Measurements from ENCODE around the gene HDAC2. TPM values are rescaled to one million over a fixed set of nuclear protein-coding genes. Genes with fewer than 3 reads are reported as not detected.

HDAC2 gene
- total and polyA plus RNA-seq, 5 donors = 44.4 to 51.6 (median 48.8) TPM

GRCh38 chr6:113976806-113977205 lies 5.9 kb upstream of the HDAC2 start:
- H3K27me3 ChIP-seq (ENCODE audit: control insufficient read depth, insufficient read depth) = no peaks in the 10 kb centered on the region
- intact Hi-C loops (cut with DNase I) = no loop called here
- DNase-seq (no peak), ATAC-seq (no peak)
- no peaks in the 10 kb centered on the region for H3K9me3 ChIP-seq (ENCODE audit: control insufficient read depth, low read length)
- H3K4me1 ChIP-seq (ENCODE audit: control insufficient read depth, insufficient read depth, low read length) = no peaks in the 10 kb centered on the region
- 94% methylated on average over 2 of the region's 2 CpGs for WGBS
- H3K27ac ChIP-seq (ENCODE audit: low read length) = no peak overlapping the region
- no peak overlapping the region for H3K4me3 ChIP-seq (ENCODE audit: low read length)

GRCh38 chr6:113971741-113972140 lies 793 bp upstream of the HDAC2 start:
- no peaks in the 10 kb centered on the region for H3K27me3 ChIP-seq (ENCODE audit: control insufficient read depth, insufficient read depth)
- no peaks in the 10 kb centered on the region for H3K9me3 ChIP-seq (ENCODE audit: control insufficient read depth, low read length)
- H3K4me3 ChIP-seq (ENCODE audit: low read length) = peak overlapping the region; percentile 64
- intact Hi-C loops (cut with DNase I) = no loop called here
- H3K4me1 ChIP-seq (ENCODE audit: control insufficient read depth, insufficient read depth, low read length) = peaks cover 2% of the 10 kb centered on the region
- no peak overlapping the region for H3K27ac ChIP-seq (ENCODE audit: low read length)
- DNase-seq (no peak), ATAC-seq (no peak)
- WGBS = 71% methylated on average over 2 of the region's 2 CpGs

DNA sequence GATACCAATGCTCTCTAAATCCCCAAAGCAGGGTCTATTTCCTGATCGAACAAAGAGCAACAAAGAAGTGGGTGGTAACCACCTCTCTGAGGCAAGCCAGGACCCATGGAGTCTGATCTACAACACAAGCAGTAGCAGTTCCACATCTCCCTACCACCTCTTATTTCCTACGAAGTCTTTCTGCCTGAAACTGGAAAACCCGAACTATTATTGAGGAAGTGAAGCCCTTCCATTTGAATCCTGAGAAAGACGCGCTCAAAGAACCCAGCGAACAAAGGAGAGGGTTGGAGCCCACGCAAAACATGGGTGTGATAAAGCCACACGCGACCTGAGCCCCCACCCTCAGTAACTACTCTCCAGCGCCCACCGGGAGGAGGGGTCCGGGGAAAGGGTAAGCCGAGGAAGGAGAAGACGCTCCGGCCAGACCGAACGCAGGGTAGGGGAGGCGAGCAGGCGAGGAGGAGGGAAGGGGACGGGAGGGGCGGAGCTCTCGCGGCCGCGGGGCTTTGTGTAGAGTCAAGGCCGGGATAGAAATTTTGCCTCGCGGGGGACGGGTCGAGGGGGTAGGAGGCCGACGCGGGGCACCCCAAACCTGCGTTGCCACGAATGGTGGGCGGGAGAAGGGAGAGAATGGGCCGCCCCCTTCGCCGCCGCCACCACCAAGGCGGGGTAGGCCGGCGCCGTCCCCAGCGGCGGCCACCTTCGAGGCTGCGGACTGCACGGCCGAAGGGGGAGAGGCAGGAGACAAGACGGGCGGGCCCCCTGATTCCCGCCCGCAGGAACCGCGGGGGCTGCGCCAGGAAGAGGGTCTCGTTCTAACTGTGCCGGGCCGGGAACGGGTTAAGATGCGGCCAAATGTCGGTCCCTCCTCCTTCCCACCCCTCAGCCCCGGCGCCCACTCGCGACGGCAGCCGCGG lies 802 bp downstream of the HDAC2 start:
- DNase-seq (peak; percentile 55 to 83 (median 81)), ATAC-seq (peak; percentile 63 to 65)
- under 1% methylated on average over 69 of the region's 70 CpGs for WGBS
- no peaks in the 10 kb centered on the region for H3K27me3 ChIP-seq (ENCODE audit: control insufficient read depth, insufficient read depth)
- peak overlapping the region; percentile 88 for H3K27ac ChIP-seq (ENCODE audit: low read length)
- intact Hi-C loops (cut with DNase I) = no loop called here
- H3K4me3 ChIP-seq (ENCODE audit: low read length) = peak overlapping the region; percentile 64
- H3K9me3 ChIP-seq (ENCODE audit: control insufficient read depth, low read length) = no peaks in the 10 kb centered on the region
- peaks cover 2% of the 10 kb centered on the region for H3K4me1 ChIP-seq (ENCODE audit: control insufficient read depth, insufficient read depth, low read length)

DNA sequence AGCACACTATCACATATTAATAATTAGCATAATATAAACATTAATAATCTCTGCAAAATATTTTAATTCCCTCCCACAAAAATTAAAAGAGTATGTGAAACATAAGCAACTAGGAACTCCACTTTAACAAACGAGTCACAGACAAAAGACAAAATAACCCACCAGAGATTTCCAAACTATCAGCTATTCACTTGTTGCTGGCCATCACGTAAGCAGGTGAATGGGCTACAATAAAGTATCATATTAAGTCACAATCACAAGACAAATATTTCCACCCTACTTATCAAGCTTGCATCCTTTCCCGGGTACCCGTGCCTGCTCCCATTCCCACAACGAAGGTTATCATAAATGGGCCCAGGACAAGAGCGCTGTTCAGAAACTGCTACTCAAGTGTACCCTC lies 2.5 kb downstream of the HDAC2 start:
- DNase-seq (no peak), ATAC-seq (no peak)
- Histone ChIP-seq H3K9me3 (ENCODE audit: control insufficient read depth, low read length) (no peaks in the 10 kb centered on the region), H3K4me3 (ENCODE audit: low read length) (no peak overlapping the region), H3K4me1 (ENCODE audit: control insufficient read depth, insufficient read depth, low read length) (peaks cover 2% of the 10 kb centered on the region), H3K27me3 (ENCODE audit: control insufficient read depth, insufficient read depth) (no peaks in the 10 kb centered on the region), H3K27ac (ENCODE audit: low read length) (no peak overlapping the region)
- intact Hi-C loops (cut with DNase I) = no loop called here
- WGBS = 37% methylated on average over 6 of the region's 6 CpGs

GRCh38 chr6:113967777-113968176 lies 3.2 kb downstream of the HDAC2 start:
- WGBS = 47% methylated on average over 3 of the region's 3 CpGs
- H3K27ac ChIP-seq (ENCODE audit: low read length) = no peak overlapping the region
- H3K4me3 ChIP-seq (ENCODE audit: low read length) = no peak overlapping the region
- intact Hi-C loops (cut with DNase I) = no loop called here
- no peak for DNase-seq
- H3K9me3 ChIP-seq (ENCODE audit: control insufficient read depth, low read length) = no peaks in the 10 kb centered on the region
- no peak for ATAC-seq
- H3K27me3 ChIP-seq (ENCODE audit: control insufficient read depth, insufficient read depth) = no peaks in the 10 kb centered on the region
- peaks cover 2% of the 10 kb centered on the region for H3K4me1 ChIP-seq (ENCODE audit: control insufficient read depth, insufficient read depth, low read length)

- intact Hi-C loops (cut with DNase I) = no loop called here
- H3K4me1 ChIP-seq (ENCODE audit: control insufficient read depth, insufficient read depth, low read length) = no peaks in the 10 kb centered on the region
- no peaks in the 10 kb centered on the region for H3K27me3 ChIP-seq (ENCODE audit: control insufficient read depth, insufficient read depth)
- ATAC-seq = no peak
- H3K9me3 ChIP-seq (ENCODE audit: control insufficient read depth, low read length) = no peaks in the 10 kb centered on the region
- DNase-seq = no peak
- no peak overlapping the region for H3K27ac ChIP-seq (ENCODE audit: low read length)
- 53% methylated on average over 2 of the region's 2 CpGs for WGBS
- no peak overlapping the region for H3K4me3 ChIP-seq (ENCODE audit: low read length)
These were observed 10.2 kb downstream of the HDAC2 start for GRCh38 chr6:113960795-113961194.

GRCh38 chr6:113959235-113959634 lies 11.7 kb downstream of the HDAC2 start:
- Histone ChIP-seq H3K9me3 (ENCODE audit: control insufficient read depth, low read length) (no peaks in the 10 kb centered on the region), H3K27me3 (ENCODE audit: control insufficient read depth, insufficient read depth) (no peaks in the 10 kb centered on the region), H3K4me3 (ENCODE audit: low read length) (no peak overlapping the region), H3K4me1 (ENCODE audit: control insufficient read depth, insufficient read depth, low read length) (no peaks in the 10 kb centered on the region), H3K27ac (ENCODE audit: low read length) (no peak overlapping the region)
- ATAC-seq = no peak
- DNase-seq = no peak
- intact Hi-C loops (cut with DNase I) = no loop called here
- WGBS = 32% methylated on average over 1 of the region's 1 CpG

- Histone ChIP-seq H3K9me3 (ENCODE audit: control insufficient read depth, low read length) (no peaks in the 10 kb centered on the region), H3K27ac (ENCODE audit: low read length) (no peak overlapping the region), H3K4me1 (ENCODE audit: control insufficient read depth, insufficient read depth, low read length) (no peaks in the 10 kb centered on the region), H3K27me3 (ENCODE audit: control insufficient read depth, insufficient read depth) (no peaks in the 10 kb centered on the region), H3K4me3 (ENCODE audit: low read length) (no peak overlapping the region)
- intact Hi-C loops (cut with DNase I) = no loop called here
- 86% methylated on average over 1 of the region's 1 CpG for WGBS
- ATAC-seq (no peak), DNase-seq (no peak)
These were observed 16.3 kb downstream of the HDAC2 start for GRCh38 chr6:113954653-113955052.

GRCh38 chr6:113953346-113953745 lies 17.6 kb downstream of the HDAC2 start:
- Histone ChIP-seq H3K27ac (ENCODE audit: low read length) (no peak overlapping the region), H3K9me3 (ENCODE audit: control insufficient read depth, low read length) (no peaks in the 10 kb centered on the region), H3K4me3 (ENCODE audit: low read length) (no peak overlapping the region), H3K4me1 (ENCODE audit: control insufficient read depth, insufficient read depth, low read length) (no peaks in the 10 kb centered on the region), H3K27me3 (ENCODE audit: control insufficient read depth, insufficient read depth) (no peaks in the 10 kb centered on the region)
- intact Hi-C loops (cut with DNase I) = no loop called here
- DNase-seq = no peak
- no peak for ATAC-seq

- Histone ChIP-seq H3K4me3 (ENCODE audit: low read length) (no peak overlapping the region), H3K27ac (ENCODE audit: low read length) (no peak overlapping the region), H3K9me3 (ENCODE audit: control insufficient read depth, low read length) (no peaks in the 10 kb centered on the region), H3K4me1 (ENCODE audit: control insufficient read depth, insufficient read depth, low read length) (no peaks in the 10 kb centered on the region), H3K27me3 (ENCODE audit: control insufficient read depth, insufficient read depth) (no peaks in the 10 kb centered on the region)
- no peak for DNase-seq
- intact Hi-C loops (cut with DNase I) = no loop called here
- no peak for ATAC-seq
- 84% methylated on average over 8 of the region's 8 CpGs for WGBS
These were observed 21.4 kb downstream of the HDAC2 start for GRCh38 chr6:113949499-113949898.

DNA sequence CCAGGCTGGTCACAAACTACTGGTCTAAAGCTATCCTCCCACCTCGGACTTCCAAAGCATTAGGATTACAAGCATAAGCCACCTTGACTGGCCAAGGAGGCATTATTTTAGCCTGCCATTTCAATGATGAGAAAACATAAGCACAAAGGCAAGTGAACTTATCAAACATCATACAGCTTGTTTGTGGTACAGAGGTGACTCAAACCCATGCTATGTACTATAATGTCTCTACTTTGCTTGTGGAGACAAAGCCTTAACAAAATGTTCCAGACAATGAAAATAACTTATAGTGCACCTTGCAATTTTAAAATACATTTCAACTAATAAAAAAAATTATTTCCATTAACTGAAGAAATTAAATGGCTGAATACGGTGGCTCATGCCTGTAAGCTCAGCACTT lies 26.2 kb downstream of the HDAC2 start:
- intact Hi-C loops (cut with DNase I) = no loop called here
- DNase-seq = no peak
- 92% methylated on average over 2 of the region's 2 CpGs for WGBS
- no peaks in the 10 kb centered on the region for H3K27me3 ChIP-seq (ENCODE audit: control insufficient read depth, insufficient read depth)
- no peak overlapping the region for H3K27ac ChIP-seq (ENCODE audit: low read length)
- H3K9me3 ChIP-seq (ENCODE audit: control insufficient read depth, low read length) = no peaks in the 10 kb centered on the region
- ATAC-seq = no peak
- no peaks in the 10 kb centered on the region for H3K4me1 ChIP-seq (ENCODE audit: control insufficient read depth, insufficient read depth, low read length)
- no peak overlapping the region for H3K4me3 ChIP-seq (ENCODE audit: low read length)

- Histone ChIP-seq H3K27me3 (ENCODE audit: control insufficient read depth, insufficient read depth) (no peaks in the 10 kb centered on the region), H3K4me3 (ENCODE audit: low read length) (no peak overlapping the region), H3K9me3 (ENCODE audit: control insufficient read depth, low read length) (no peaks in the 10 kb centered on the region), H3K27ac (ENCODE audit: low read length) (no peak overlapping the region), H3K4me1 (ENCODE audit: control insufficient read depth, insufficient read depth, low read length) (no peaks in the 10 kb centered on the region)
- DNase-seq (no peak), ATAC-seq (no peak)
- intact Hi-C loops (cut with DNase I) = no loop called here
These were observed 31.1 kb downstream of the HDAC2 start for GRCh38 chr6:113939825-113940224.
